ENCODE measurements around the gene TFAP2A. TPM values are rescaled to one million over a fixed set of nuclear protein-coding genes. Genes with fewer than 3 reads are reported as not detected.

TFAP2A gene
- total RNA-seq, 4 donors from 2014 or later = 0.16 TPM; not detected in 3

DNA sequence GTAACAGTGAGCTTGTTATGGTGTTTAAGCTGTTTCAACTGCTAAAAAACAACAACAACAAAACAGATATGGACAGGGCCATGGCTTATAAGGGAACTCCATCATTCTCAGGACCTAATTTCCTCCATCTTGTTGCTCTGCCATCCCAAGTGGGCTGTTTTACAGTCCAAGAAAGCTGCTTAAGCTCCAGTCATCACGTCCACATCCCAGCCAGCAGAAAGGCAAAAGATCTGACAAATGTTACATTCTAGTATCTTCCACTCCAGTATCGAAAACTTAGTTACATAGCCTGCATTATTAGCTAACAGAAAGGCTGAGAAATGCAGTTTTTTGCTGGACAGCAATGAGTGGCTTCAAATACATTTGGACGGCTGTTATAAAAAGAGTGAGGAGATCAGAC lies 23.0 kb upstream of the TFAP2A start:
- TF ChIP-seq, protein P1, sequence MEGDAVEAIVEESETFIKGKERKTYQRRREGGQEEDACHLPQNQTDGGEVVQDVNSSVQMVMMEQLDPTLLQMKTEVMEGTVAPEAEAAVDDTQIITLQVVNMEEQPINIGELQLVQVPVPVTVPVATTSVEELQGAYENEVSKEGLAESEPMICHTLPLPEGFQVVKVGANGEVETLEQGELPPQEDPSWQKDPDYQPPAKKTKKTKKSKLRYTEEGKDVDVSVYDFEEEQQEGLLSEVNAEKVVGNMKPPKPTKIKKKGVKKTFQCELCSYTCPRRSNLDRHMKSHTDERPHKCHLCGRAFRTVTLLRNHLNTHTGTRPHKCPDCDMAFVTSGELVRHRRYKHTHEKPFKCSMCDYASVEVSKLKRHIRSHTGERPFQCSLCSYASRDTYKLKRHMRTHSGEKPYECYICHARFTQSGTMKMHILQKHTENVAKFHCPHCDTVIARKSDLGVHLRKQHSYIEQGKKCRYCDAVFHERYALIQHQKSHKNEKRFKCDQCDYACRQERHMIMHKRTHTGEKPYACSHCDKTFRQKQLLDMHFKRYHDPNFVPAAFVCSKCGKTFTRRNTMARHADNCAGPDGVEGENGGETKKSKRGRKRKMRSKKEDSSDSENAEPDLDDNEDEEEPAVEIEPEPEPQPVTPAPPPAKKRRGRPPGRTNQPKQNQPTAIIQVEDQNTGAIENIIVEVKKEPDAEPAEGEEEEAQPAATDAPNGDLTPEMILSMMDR (IDR thresholded peaks at IDR 0.05; ENCODE audit: low read depth) = no peak

DNA sequence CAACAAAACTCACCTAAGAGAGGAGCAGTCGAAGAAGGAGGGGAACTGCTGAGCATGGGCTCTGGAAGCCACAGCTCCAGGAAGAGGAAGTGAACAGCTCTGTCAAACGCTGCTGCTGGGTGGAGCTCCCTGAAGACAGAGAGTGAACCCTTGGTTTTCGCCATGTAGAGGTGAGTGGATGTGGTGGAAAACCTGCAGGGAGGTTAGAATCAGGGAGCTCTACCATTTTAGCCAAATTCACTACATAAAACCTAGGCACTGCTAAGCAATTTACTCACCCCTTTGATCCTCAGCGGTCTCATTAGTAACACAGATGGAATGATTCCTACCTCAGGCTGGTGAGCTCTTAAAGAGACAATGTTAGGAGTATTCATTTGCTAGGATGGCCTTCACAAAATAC lies 19.4 kb upstream of the TFAP2A start:
- TF ChIP-seq, protein P1 (IDR thresholded peaks at IDR 0.05; ENCODE audit: low read depth) = no peak

DNA sequence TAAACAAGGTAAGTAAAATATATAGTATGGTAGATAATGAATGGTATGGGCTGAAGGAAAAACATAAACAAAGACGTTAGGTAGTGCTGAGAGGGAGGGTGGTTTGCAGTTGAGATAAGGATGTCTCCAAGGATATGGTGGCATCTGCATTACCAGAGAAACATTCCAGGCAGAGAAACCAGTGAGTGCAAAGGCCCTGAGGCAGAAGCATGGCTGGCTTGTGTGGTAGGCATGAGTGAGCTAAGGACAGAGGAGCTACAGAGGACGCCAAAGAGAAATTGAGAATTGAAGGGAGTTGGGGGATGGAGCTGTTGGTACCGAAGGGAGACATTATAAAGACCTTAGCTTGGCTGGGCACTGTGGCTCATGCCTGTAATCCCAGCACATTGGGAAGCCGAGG lies 18.4 kb upstream of the TFAP2A start:
- TF ChIP-seq, protein P1 (IDR thresholded peaks at IDR 0.05; ENCODE audit: low read depth) = no peak

DNA sequence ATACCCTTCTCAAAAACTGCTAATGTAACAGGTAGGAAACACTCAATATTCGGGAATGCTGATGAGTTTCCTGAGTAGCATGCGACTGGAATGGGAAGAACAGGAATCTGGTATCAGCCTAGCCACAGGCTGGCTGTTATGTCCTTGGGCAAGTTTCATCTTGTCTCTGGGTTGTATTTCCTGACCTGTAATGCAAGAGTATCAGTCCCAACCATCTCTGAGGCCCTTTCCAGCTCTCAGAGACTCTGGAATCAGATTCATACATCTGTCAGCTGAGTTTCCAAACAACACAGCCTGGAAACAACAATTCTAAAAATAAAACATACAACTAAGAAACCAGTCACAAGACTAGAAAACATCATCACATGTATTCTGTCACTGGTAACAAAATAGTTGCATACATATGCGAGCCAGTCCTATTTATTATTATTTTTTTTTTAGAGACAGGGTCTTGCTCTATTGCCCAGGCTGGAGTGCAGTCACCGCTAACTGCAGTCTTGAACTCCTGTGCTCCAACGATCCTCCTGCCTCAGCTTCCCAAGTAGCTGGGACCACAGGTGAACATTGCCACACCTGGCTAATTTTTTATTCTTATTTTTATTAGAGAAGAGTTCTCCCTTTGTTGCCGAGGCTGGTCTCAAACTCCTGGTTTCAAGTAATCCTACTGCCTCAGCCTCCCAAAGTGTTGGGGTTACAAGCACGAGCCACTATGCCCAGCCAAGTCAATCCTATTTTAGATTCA lies 16.7 kb upstream of the TFAP2A start:
- TF ChIP-seq, protein P1 (IDR thresholded peaks at IDR 0.05; ENCODE audit: low read depth) = no peak

DNA sequence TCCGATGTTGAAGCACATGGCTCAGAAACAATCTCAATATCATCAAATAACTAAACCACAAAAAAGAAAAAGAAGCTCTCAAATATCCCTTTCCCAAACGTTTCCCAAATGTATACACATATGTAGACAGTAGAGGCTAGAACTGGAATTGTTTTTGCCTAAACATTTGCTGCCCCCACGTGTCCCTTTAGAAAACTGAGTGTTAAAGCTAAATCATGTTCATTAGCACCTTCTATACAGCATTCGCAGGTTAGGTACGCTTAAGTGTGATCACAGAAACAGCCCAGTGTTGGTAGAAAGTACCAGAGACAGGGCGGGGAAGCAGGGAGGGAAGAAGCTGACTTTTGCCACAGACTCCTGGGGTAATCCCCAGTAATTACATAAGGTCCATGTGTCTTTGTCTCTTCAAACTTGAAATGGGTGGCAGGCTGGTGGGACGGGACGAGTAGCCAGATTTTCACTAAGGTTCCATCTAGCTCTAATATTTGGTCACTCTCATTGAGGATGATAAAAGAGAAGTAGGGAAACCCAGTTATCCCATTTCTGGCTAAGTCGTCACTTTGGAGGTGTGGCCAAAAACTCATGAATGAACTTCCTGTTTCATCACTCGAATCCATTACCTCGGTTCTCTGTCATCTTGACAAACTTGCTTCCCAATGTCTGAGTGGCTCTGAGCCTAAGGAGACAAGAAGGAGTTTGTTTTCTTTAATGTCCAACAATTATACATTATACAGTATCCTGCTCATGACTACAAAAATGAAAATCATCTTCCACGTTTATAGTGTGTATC lies 15.0 kb upstream of the TFAP2A start:
- TF ChIP-seq, protein P1 (IDR thresholded peaks at IDR 0.05; ENCODE audit: low read depth) = no peak

DNA sequence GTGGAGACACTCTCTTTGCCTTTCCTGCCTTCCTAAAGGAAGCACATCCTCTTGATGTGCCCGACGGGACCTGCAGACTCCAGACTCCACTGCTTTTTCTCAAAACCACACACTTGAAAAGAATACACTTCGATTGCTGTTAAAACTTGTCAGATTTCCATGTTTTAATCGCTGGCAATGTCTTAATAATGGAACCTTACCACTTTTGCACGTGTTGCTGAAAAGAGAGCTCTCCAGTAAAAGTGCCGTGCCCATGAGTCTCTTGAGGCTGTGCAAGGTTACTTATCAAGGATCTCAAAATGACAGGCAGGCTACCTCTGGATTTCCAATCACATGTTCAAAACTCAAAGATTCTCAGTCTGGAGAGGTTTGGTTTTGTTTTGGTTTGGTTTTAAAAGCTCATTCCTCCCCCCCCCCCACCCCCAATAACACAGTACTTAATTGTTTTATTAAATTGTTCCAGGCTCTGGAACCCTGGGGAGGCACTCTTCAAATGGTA lies 12.0 kb upstream of the TFAP2A start:
- TF ChIP-seq, protein P1 (IDR thresholded peaks at IDR 0.05; ENCODE audit: low read depth) = no peak

All from subcutaneous adipose tissue (tissue), 4 donors.